Brain pericyte (primary cell): ENCODE results near the gene SNURF.
"Not testable (repeated sequence)": the region's sequence is repeated elsewhere in the genome, so short reads cannot be mapped to it uniquely, and the experiment has no call there.

ENCODE experiments used
- DNase-seq: peaks from one replicate; pipeline ENCODE4 v3.0.0-alpha.2; 2012; ENCODE audit warnings: low read depth, low spot score

The SNURF gene

DNA sequence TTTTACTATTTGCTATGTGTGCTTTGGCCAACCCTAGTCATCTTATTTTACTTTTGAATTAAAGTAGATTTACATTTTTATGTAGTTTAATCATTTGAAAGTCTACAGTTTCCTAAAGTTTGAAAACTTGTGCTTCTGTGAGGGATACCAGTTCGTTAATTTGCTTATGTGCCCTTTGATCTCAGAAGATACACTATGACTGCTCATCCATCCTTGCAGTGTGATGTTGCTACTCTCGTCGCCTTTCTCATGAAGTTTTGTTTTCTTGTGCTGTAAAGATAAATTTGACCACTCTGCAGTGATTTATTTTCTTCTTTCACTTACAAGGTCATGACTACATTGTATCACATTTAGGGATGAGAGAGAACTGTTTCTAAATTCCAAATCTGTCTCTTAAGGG is 16.3 kb downstream of the SNURF start:
- no peak for DNase-seq

DNA sequence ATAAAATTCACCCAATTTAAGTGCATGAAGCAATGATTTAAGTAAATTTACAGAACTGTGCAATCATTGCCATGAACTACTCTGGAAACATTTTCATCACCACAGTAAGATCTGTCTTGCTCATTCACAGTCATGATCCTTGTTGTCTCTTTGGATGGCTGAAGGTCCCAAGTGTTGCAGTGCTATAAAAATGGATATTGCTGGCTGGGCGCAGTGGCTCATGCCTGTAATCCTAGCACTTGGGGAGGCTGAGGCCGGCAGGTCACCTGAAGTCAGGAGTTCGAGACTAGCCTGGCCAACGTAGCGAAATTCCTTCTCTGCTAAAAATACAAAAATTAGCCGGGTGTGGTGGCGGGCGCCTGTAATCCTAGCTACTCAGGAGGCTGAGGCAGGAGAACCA is 17.0 kb downstream of the SNURF start:
- DNase-seq: no peak

DNA sequence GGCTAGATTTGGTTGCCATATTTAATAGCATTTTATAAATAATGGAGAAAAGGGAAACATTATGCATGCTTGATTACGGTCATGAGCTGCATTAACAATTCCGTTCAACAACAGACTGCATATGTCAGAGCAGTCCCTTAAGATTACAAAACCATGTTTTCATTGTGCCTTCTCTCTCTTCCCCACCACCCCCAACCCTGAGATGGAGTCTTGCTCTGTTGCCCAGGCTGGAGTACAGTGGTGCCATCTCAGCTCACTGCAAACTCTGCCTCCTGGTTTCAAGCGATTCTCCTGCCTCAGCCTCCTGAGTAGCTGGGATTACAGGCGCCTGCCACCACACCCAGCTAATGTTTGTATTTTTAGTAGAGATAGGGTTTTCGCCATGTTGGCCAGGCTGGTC is 17.9 kb downstream of the SNURF start:
- not testable (repeated sequence) for DNase-seq

DNA sequence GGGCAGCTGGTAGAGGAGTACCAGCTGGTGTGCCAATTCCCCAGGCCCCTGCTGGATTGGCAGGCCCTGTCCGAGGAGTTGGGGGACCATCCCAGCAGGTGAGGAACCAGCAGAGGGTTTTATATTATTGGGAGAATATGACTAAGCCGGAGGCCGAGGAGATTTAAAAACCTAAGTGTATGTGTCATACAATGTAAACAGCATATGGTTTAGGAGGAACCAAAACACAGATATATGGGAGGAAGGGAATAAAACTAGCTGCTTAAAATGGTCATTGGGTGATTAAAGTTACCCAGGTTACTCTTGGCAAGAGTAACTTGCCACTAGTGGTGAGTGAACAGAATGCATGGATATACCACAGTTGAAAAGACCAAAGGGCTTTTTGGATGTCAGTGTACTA is 22.1 kb downstream of the SNURF start:
- no peak for DNase-seq

DNA sequence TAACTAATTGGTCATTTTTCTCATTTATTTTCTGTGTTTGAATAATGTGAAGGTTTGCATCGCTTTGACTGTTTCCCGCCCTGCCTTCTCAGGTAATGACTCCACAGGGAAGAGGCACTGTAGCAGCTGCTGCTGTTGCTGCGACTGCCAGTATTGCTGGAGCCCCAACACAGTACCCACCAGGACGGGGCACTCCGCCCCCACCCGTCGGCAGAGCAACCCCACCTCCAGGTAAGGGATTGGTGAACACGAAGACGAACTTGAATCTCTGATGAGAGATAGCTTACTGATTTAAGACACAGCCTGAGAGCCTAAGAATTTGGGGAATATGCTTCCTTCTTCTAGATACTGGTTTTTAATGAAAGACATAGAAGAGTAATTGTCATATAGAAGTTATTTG is 22.9 kb downstream of the SNURF start:
- no peak for DNase-seq

DNA sequence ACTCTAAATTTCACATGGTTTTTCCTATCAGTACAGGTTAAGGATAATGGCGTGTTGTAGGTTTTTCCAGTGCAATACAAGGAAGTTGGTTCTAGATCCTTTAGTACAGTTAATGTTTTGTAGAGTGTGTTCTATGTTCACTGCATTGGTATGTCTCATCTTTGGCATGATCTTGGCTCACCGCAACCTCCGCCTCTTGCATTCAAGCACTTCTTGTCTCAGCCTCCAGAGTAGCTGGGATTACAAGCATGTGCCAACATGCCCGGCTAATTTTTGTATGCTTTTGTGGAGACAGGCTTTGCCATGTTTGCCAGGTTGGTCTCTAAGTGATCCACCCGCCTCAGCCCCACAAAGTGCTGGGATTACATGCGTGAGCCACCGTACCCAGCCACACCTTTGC is 30.4 kb downstream of the SNURF start:
- DNase-seq: no peak

DNA sequence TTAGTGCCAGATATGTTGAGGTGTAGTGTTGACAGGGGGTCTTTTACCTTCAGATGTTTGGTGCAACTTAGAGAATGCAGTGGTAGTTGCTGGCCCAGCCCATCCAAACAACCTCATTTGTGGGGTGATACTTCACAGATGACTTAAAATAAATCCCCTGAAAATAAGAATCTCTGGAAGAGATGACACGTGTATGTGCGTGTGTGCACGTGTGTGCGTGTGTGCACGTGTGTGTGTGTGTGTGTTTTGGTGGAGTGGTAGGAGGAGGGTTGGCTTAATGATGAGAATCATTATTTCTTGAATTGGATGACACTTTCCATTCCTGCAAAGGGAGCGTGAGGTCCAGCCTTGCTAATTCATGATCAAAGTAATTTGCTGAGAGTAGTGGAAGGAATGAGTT is 31.9 kb downstream of the SNURF start:
- DNase-seq: no peak
